Stimulated activated CD4-positive, alpha-beta T cell treated with anti-CD3 and anti-CD28 coated beads, Interleukin-2, amount 100 ng/mL, for 48 hours (primary cell): ENCODE data around the gene KRT6B.
"Not testable (repeated sequence)": the region's sequence is repeated elsewhere in the genome, so short reads cannot be mapped to it uniquely, and the experiment has no call there.

Source experiments
- DNase-seq, 2 donors: peaks; one replicate each; pipeline ENCODE4 v3.0.0-alpha.2; 2020

KRT6B gene

GRCh38 chr12:52452101-52452500, at the start of gene KRT6B:
TSS of gene KRT6B (minus strand) at chr12:52452146. CDS start at chr12:52452078, 68 bp downstream.
- no peak for DNase-seq

GRCh38 chr12:52501490-52501889, 49.5 kb upstream of the KRT6B start:
- DNase-seq, result no peak

- not testable (repeated sequence) for DNase-seq
Measured at GRCh38 chr12:52500574-52500973, 48.6 kb upstream of the KRT6B start.

GRCh38 chr12:52499806-52500560, 48.0 kb upstream of the KRT6B start:
- no peak for DNase-seq

- DNase-seq, result no peak
Measured at GRCh38 chr12:52498946-52499345, 47.0 kb upstream of the KRT6B start.

- DNase-seq, result no peak
Measured at GRCh38 chr12:52497975-52498374, 46.0 kb upstream of the KRT6B start.

- DNase-seq, result no peak
Measured at GRCh38 chr12:52496590-52497071, 44.7 kb upstream of the KRT6B start.

GRCh38 chr12:52496054-52496453, 44.1 kb upstream of the KRT6B start:
- DNase-seq, result no peak

GRCh38 chr12:52495389-52495788, 43.4 kb upstream of the KRT6B start:
- no peak for DNase-seq

- DNase-seq, result no peak
Measured at GRCh38 chr12:52494518-52494917, 42.6 kb upstream of the KRT6B start.

GRCh38 chr12:52494100-52494499, 42.2 kb upstream of the KRT6B start:
- no peak for DNase-seq

- no peak for DNase-seq
Measured at GRCh38 chr12:52493172-52493571, 41.2 kb upstream of the KRT6B start, which contains the start of gene KRT6A. TSS of gene KRT6A (minus strand) at chr12:52493257. CDS start at chr12:52493188, 69 bp downstream.

GRCh38 chr12:52492405-52492804, 40.5 kb upstream of the KRT6B start:
- DNase-seq, result not testable (repeated sequence)

GRCh38 chr12:52491495-52491894, 39.5 kb upstream of the KRT6B start:
- DNase-seq, result not testable (repeated sequence)

GRCh38 chr12:52488736-52489135, 36.8 kb upstream of the KRT6B start:
- DNase-seq, result no peak

- DNase-seq, result not testable (repeated sequence)
Measured at GRCh38 chr12:52487744-52488443, 35.9 kb upstream of the KRT6B start.

GRCh38 chr12:52487211-52487610, 35.3 kb upstream of the KRT6B start:
- no peak for DNase-seq

- DNase-seq, result no peak
Measured at GRCh38 chr12:52486166-52487105, 34.5 kb upstream of the KRT6B start.

GRCh38 chr12:52480073-52480472, 28.1 kb upstream of the KRT6B start:
- DNase-seq, result no peak

- no peak for DNase-seq
Measured at GRCh38 chr12:52477651-52478050, 25.7 kb upstream of the KRT6B start.

GRCh38 chr12:52474212-52474611, 22.3 kb upstream of the KRT6B start:
- DNase-seq, result no peak

- DNase-seq, result no peak
Measured at GRCh38 chr12:52473768-52474167, 21.8 kb upstream of the KRT6B start, which contains the start of gene KRT6C. TSS of gene KRT6C (minus strand) at chr12:52473805. CDS start at chr12:52473737, 68 bp downstream.

GRCh38 chr12:52469853-52470252, 17.9 kb upstream of the KRT6B start:
- no peak for DNase-seq
